Dedifferentiated amniotic fluid mesenchymal stem cell (primary cell): ENCODE results near the gene GPR107.
"Not testable (repeated sequence)": the region's sequence is repeated elsewhere in the genome, so short reads cannot be mapped to it uniquely, and the experiment has no call there.

Experiments
- DNase-seq: peaks from one replicate; pipeline ENCODE4 v3.0.0-alpha.2; 2016; ENCODE audit errors: extremely low spot score

Gene GPR107

GRCh38 chr9:130053504-130054324 is at the start of gene GPR107:
Gene GPR107, plus strand, starts transcription at chr9:130053906. Its CDS starts 27 bp downstream, at chr9:130053933.
- DNase-seq = peak; percentile 69

- DNase-seq = no peak
Measured at GRCh38 chr9:130003943-130004552, 49.7 kb upstream of the GPR107 start.

GRCh38 chr9:130006952-130007351 is 46.8 kb upstream of the GPR107 start:
- DNase-seq = not testable (repeated sequence)

GRCh38 chr9:130008538-130008937 is 45.2 kb upstream of the GPR107 start:
- DNase-seq = no peak

- not testable (repeated sequence) for DNase-seq
Measured at GRCh38 chr9:130009546-130009945, 44.2 kb upstream of the GPR107 start.

GRCh38 chr9:130010151-130010988 is 43.3 kb upstream of the GPR107 start:
- no peak for DNase-seq

GRCh38 chr9:130013326-130013725 is 40.4 kb upstream of the GPR107 start:
- no peak for DNase-seq

GRCh38 chr9:130015353-130016019 is 38.2 kb upstream of the GPR107 start:
- DNase-seq = no peak

GRCh38 chr9:130017076-130017475 is 36.6 kb upstream of the GPR107 start:
- no peak for DNase-seq

- DNase-seq = not testable (repeated sequence)
Measured at GRCh38 chr9:130017510-130017909, 36.2 kb upstream of the GPR107 start.

GRCh38 chr9:130018265-130018664 is 35.4 kb upstream of the GPR107 start:
- no peak for DNase-seq

GRCh38 chr9:130020618-130021017 is 33.1 kb upstream of the GPR107 start:
- no peak for DNase-seq

GRCh38 chr9:130021123-130021522 is 32.6 kb upstream of the GPR107 start:
- DNase-seq = no peak

- not testable (repeated sequence) for DNase-seq
Measured at GRCh38 chr9:130021842-130022241, 31.9 kb upstream of the GPR107 start.

GRCh38 chr9:130022566-130023143 is 31.1 kb upstream of the GPR107 start:
- DNase-seq = no peak

GRCh38 chr9:130023144-130023787 is 30.4 kb upstream of the GPR107 start:
- no peak for DNase-seq

- no peak for DNase-seq
Measured at GRCh38 chr9:130023994-130024596, 29.6 kb upstream of the GPR107 start.

- no peak for DNase-seq
Measured at GRCh38 chr9:130024597-130024994, 29.1 kb upstream of the GPR107 start.

GRCh38 chr9:130026583-130027340 is 26.9 kb upstream of the GPR107 start:
- DNase-seq = no peak
